A204.1 (cell line): Measurements from ENCODE around the gene SFRP4.
"Not testable (repeated sequence)": the region's sequence is repeated elsewhere in the genome, so short reads cannot be mapped to it uniquely, and the experiment has no call there.

ENCODE experiments used
- FAIRE-seq: peaks from 2 replicates; lab custom pipeline; 2012; peaks lifted over from hg19 to GRCh38; lab: Jason Lieb, UNC

SFRP4 gene

DNA sequence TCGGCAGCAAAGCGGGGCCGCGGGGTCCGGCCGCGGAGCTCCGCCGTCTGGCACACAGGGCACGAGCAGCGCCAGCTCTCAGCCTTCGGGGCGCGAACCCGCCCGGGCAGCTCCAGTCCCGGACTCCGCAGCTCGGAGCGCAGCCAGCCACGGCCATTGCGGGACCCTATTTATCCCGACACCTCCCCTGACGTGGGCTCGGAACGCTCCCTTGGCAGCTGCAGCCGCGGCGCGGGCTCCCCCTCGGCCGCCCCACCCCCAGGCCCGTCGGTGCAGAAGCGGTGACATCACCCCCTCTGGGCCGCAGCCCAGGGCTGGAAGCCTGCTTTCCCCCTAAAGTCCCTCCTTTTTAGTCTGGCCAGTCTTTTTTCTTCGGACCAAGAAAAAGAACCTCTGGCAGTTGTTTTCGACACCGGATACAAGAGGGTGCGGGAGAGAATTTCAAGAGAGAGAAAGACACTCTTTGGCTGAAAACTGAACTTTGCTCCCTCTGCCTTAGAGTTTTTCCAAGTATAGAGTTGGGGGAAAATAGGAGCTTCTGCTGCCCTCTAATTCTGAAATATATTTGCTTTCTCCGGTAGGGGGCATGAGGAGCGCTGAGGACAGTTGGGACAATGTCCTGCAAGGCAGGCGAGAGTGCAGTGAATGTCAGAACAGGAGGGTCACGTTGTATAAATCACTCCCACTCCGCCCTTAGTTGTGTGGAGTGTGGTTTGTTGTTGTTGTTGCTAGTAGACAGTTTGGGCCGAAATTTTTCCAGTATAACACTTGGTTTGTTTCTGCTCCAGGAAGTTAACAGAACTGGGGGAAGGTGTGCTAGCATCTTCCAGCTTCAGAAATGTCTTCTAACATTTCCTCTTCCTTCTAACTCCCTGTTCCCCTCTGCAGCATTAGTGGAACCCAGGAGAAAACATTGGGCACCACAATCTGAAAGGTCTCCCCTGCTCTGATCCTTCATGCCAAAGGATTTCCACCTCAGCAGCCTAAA lies at the start of gene SFRP4:
TSS of gene SFRP4 (minus strand) at position 145 of the 988 bp plus-strand sequence. CDS start 280 bp downstream, outside the sequence.
- no peak for FAIRE-seq

DNA sequence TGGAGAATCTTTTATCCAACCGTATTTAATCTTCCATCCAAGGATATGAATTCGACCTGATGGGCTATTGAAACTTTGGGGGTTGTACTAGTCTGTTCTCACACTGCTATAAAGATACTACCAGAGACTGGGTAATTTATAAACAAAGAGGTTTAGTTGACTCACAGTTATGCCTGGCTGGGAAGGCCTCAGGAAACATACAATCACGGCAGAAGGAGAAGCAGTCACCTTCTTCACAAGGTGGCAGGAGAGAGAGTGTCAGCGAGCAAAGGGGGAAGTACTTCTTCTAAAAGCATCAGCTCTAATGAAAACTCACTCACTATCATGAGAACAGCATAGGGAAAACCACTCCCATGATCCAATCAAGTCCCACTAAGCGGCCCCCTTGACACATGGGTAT lies 47.6 kb upstream of the SFRP4 start:
- no peak for FAIRE-seq

DNA sequence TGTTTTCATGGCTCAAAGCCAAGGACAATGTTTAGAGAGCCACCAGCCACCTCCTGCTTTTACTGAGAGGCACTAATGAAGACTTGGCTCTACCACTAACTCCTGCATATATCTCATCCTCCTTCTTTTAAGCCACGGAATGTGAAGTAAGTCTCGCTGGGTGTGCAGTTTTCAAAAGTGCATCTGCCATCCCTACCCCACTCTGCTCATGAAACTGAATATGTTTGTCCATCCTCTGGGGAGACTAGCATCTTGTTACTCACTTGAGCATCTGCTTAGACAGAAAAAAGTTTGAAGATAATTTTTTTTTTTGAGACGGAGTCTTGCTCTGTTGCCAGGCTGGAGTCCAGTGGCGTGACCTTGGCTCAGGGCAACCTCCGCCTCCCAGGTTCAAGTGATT lies 44.6 kb upstream of the SFRP4 start:
- FAIRE-seq: no peak

DNA sequence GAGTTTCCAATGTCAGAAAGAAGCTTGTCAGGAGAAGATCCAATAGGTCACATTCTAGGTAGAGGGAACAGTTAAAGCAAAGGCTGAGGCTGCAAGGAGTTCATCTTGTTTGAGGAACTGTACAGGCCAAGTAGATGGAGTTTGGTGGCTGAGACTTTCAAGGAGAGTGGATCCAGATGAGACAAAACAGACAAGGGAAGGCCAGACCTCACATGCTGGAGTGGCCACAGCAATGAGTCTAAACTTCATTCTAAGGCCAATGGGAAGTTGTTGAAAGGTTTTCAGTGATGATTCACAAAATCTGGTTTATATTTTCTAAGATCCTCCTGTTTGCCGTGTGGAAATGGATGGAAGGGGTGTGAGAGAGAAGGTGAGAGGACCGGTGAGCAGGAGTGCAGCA lies 43.9 kb upstream of the SFRP4 start:
- FAIRE-seq: no peak

DNA sequence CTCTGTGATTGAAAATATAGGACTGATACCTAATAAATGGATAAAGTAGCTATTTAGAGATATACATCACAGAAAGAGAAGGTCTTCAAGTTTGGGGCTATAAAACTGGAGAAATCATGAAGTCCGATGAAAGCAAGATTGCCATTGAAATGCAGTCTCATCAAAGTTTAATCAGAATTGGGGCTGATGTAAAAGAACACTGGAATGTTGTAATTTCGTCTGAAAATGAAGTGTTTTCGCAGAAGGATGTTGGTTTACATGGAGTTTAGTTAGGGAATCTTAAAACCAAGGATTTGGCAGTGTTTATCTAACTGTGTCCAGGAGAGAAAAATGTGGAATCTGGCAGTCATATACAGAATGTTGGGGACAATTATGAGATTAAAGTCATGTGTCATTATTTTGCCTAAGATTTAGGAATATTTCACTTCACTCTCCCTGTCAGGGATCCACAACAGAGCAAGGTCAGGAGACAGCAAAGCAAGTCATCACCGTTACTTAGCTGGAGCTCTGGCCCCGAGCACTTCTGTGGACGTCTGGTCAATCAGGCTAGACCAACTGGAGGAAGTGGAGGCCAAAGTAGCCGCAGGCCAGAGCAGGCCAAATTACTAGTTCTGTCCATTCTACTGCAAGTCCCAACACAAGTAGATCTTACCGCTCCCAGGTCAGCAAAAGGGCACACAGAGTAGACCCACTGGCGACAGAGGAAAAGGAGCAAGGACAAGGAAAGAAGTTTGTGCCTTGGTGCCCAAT lies 40.8 kb upstream of the SFRP4 start:
- no peak for FAIRE-seq

DNA sequence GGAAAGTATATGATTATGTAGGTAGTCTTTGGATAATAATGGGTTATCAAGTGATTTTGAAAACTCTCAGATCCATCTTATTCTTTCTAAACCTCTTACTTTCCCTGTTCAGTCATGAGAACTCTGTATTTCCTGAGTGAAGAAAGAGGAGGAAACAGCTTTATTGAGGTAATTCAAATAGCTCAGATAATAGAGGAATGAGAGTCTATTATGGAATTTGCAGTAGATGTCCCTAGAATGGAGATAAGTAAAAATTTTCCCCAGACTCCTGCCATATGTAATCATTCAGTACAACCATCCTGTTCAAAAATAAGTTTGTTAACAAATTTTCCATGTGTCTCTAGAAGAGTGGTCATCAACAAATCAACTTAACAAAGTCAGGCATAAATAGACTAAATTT lies 40.2 kb upstream of the SFRP4 start:
- FAIRE-seq: no peak

DNA sequence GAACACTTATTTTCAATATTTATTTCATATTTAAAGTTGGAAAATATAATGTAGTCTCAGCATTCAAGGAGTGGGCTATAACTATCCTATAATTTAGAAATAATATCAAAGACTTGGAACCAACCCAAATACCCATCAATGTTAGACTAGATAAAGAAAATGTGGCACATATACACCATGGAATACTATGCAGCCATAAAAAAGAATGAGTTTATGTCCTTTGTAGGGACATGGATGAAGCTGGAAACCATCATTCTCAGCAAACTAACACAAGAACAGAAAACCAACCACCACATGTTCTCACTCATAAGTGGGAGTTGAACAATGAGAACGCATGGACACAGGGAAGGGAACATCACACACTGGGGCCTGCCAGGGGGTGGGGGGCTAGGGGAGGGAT lies 37.6 kb upstream of the SFRP4 start:
- FAIRE-seq: not testable (repeated sequence)

DNA sequence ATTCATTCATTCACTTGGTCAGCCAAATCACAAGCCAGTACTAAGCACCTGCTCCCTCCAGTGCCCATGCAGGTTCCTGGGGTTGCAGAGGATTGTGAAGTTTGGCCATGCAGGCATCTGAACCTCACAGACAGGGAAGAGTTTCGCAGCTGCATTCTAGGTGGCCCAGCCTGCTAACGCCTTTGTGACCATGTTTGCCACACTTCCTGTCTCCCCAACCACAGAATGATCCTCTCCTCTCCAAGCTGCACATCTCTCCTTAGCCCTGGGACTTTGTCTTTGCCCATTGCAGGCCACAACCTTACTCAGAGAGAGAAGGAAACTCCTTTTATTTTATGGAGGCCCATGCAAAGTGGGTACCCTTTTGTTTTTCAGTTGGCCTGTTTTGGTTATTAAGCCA lies 35.6 kb upstream of the SFRP4 start:
- no peak for FAIRE-seq

DNA sequence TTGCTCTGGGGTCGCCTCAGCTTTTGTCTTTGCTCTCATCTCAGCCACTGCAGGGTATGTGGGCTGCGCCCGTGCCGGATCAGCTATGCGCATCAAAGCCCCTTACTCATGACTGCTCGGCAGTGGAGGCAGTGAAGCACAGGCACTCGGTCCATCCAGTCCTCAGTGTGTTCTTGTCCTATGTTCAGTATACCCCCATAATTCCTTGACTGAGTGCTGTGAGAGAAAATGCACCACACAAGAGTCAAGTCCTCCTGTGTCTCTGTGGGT lies 31.3 kb upstream of the SFRP4 start:
- FAIRE-seq: no peak

DNA sequence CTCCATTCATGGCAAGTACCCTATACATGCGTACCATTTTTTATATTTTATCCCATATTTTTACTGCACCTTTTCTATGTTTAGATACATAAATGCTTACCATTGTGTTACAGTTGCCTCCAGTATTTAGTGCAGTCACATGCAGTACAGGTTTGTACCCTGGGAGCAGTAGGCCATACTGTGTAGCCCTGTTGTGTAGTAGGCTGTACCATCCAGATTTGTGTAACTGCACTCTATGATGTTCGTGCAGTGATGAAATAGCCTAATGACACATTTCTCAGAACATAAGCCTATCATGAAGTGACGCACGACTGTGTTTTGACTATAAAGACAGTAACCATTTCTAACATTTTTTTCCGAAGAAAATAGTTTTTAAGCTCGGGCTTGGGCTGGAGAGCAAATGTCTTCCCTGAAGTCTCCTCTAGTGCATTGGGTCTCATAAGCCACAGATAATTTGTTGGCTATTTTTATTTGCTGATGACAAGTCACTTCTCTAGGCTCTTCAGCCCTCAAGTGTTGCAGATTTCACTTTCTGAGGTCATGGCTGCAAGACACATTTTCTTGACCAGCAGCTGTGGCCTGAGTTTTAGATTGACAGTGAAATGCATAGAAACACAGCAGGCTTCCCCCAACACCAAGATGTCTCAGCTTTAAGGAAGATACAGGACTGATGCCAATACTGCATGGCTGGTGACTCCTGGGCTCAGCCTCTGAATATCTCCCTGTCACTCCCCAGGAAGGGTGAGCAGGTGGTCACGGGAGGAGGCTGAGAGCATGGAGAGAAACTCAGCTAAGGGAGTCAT lies 30.7 kb upstream of the SFRP4 start:
- FAIRE-seq: no peak

DNA sequence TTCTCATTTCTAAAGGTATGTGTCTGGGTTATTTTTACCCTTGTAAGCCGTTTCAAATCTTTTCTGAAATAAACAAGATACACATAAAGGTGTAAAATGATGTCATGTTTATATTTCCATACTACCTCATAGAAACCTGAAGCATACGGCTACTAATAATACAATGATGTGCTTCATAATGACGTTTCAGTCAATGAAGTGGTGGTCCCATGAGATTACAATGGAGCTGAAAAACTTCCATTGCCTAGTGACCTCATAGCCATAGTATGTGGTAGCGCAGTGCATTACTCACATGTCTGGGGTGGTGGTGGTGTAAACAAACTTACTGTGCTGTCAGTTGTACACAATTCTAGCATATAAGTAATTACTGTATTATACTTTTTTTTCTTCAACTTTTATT lies 28.7 kb upstream of the SFRP4 start:
- FAIRE-seq: no peak

DNA sequence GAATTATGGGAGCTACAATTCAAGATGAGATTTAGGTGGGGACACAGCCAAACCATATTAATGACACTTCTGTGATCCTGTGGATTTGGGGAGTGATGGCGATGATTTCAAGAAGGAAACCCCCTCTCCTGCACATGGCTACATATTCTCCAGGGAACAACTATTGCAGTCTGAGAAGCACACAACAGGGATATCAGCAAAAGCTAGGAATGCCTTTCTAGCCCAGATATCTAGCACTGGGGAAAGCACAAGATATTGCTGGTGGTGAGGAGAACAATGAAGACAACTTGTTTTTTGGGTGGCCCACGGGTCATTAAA lies 28.1 kb upstream of the SFRP4 start:
- FAIRE-seq: no peak

DNA sequence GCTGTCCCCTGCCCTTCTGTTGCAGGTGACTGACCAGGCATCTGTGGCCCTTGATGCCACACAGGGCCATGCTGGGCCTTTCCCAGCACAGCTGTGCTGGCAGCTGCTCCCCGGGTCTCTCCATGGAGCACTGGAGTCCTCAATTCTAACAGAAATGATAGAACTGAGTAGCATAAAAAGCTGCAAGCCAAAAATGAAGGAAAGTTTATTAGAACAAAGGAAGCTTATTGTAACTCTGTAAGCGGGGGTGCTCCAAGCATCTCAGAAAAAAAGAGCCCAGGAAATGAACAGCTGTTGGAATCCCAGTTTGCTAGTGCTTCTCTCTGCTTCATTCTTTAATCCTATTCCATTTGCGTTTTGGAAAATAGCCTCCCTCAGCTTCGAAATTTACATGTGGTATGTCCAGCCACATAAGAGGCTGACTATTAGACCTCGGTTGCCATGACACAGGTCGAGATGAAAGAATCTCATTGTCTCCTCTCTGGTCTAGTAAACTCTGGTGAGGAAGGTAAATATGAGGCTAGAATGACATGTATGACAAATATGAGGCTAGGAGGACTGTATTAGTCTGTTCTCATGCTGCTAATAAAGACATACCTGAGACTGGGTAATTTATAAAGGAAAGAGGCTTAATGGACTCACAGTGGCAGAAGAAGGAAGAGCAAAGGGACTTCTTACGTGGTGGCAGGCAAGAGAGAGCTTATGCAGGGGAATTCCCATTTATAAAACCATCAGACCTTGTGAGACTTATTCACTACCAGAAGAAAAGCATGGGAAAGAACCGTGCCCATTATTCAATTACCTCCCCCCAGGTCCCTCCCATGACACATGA lies 27.5 kb upstream of the SFRP4 start:
- no peak for FAIRE-seq

DNA sequence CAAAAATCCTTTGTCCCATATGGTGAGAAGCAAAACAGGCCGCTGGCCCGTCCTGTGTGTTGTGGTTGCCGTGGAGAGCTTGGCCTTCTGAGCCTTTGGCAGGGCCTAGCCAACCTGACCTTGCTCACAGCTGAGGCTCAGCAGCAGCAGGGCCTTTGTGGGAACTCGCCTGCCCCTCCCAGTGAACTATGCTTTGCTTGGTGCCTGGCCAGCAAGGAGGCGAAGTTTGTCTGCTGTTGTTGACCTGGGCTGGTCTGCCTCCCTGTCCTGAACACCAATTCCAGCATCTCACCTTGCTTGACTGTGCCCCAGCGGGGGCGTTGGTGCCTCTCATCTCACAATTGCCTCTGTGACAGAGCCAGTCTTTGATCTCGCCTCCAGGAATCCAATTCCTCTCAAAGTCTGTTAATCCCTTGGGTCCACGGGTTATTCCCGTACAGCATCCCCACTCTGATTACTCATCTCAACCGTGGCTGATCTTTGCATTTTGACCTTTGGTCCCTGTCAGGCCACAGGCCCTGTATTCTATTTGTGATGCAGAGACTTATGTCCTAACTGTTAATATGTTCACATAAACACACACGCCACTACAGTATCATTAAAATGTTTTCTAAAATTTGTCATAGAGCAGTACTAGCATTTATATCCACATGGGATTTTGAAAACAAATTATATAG lies 26.5 kb upstream of the SFRP4 start:
- no peak for FAIRE-seq

DNA sequence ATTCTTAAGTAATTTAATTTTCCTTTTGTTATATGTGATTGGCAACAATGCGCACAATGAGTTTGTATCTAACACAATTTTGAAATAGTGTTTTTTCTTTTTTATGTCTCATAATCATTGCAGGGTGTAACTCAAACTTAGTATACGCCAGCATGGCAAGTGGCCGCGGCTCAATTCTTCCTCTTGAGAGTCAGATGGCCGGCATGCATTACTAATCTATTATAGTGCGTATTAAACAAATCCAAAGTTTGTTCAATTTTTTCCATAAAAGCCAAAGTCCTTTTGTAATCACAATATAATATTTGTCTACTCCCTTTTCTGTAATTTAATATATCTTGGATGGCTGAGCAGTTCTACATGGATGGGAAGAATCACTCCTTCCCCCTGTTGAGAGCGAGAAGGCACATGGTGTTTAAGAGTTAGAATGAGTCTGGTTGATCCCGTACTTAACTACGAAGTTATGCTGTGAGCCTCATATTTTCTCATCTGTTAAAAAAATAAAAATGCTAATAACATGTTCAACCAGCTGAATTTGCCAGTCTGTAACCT lies 16.5 kb upstream of the SFRP4 start:
- FAIRE-seq: no peak

DNA sequence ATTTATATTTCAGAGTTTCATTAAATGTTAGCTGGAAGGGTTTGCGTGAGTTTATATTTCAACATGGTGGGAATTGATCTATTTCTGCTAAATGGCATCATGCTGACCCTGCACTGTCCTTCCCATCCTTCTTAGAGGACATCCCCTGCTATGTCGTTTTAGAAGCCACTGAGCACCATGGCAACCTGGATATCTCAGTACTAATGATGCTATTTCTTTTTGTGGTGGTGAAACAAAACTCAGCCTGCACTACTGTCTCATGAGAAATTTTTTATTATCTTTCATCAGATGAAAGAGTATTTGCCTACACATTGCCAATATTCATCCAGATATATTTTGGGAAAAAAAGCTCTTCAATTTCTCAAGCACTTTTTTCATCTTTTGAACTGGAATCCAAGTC lies 15.9 kb upstream of the SFRP4 start:
- FAIRE-seq: no peak

DNA sequence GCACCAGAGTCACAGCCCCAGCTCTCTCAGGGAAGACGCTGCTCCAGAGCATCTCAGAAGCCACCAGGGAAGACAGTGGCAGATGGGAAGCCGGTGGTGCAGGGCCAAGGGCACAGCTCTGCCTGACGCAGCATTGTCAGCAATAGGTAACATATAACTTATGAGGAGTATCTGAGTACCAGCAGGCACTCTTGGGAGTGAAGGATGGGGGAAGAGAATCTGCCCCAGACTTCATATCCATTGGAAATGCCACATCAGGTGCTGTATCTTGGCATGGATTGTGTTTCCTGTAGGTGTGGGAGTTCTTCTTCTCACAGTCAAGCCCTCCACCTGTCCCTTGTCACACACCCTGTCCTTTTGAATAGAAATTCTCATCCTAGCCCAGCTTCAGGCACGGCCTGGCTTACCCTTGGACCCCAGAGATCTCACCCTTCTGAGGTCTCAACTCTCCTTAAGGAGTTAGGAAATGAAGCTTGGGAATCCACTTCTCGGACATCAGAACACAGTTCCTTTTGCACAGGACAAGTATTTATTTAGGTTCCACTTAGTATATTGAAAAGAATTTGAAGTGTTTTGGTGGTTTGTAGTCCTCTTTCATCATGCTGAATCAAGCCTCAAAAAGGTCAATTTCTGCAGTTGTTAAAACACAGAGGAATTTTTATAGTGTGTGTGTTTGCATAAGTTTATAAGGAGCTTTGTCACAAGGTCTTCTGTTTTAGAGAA lies 13.8 kb upstream of the SFRP4 start:
- no peak for FAIRE-seq

DNA sequence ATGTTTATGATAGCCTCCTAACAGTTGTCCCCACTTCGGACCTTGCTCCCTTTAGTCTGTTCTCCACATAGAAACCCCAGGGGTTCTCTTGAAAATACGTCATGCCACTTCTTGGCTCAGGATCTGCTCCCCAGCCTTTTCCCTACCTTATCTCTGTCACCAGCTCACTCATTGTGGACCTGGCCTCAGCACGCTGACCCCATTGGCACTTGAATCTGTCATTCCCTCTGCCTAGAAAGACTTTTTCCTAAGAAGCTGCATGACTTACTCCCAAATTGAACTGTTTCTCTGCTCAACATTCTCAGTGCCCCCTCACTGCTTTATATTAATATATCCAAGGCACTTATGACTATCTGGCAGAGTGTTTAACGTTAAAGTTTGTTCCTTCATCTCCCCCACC lies 12.3 kb upstream of the SFRP4 start:
- FAIRE-seq: no peak

DNA sequence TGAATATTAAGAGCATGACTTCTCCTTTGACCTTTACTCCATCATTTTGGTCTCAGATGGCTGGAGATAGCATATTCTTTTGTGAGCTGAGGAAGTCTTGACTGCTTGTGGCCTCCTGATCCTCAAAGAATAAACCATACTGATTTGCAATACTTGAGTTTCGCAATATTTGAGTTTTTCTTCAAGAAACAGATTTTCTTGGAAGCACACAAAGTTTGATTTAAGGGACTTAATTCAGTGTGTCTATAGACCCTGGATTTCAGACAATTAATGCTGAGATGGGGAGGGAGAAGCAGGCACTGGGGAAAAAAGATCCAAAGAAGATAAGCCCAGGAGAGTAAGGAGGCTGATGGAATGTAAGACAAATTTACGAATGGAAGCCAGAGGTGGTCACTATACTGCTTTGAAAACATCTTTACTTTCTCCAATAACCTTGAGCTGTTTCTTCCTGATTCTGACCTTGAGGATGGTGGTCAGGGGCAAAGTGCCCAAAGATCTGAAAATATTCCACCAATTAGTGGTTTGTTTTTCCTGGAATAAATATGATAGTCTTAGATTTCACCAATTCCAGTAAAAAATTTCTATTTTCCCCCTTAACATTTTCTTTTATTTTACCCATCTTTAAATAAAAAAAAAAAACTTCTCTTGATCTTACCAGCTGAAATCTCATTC lies 11.3 kb upstream of the SFRP4 start:
- no peak for FAIRE-seq

DNA sequence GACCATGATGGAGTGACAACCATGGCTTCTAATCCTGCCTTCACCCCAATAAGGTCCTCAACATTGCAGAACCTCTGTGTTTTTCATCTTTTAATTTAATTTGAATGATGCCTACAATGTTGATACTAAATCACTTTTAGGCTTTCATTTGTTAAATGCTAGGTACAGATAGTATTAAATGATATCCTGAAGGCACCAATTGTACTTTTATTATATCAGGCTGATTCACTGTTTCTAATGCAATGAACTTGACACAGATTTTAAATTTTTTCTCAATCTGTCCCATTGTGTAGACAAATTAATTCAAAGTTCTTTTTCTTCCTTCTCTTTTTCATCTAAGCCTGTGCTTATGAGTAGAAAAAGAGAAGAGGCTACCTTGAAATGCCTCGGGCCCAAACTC lies 9.0 kb upstream of the SFRP4 start:
- FAIRE-seq: no peak
